NCI-H2107 treated with DMSO at 0.1 percent for 48 hours (cell line): ENCODE data around the gene AKT1.

Experiments used
- DNase-seq: peaks from one replicate; lab custom pipeline; 2025; ENCODE audit not compliant: unreplicated experiment; lab: John Stamatoyannopoulos, UW

Gene AKT1

DNA sequence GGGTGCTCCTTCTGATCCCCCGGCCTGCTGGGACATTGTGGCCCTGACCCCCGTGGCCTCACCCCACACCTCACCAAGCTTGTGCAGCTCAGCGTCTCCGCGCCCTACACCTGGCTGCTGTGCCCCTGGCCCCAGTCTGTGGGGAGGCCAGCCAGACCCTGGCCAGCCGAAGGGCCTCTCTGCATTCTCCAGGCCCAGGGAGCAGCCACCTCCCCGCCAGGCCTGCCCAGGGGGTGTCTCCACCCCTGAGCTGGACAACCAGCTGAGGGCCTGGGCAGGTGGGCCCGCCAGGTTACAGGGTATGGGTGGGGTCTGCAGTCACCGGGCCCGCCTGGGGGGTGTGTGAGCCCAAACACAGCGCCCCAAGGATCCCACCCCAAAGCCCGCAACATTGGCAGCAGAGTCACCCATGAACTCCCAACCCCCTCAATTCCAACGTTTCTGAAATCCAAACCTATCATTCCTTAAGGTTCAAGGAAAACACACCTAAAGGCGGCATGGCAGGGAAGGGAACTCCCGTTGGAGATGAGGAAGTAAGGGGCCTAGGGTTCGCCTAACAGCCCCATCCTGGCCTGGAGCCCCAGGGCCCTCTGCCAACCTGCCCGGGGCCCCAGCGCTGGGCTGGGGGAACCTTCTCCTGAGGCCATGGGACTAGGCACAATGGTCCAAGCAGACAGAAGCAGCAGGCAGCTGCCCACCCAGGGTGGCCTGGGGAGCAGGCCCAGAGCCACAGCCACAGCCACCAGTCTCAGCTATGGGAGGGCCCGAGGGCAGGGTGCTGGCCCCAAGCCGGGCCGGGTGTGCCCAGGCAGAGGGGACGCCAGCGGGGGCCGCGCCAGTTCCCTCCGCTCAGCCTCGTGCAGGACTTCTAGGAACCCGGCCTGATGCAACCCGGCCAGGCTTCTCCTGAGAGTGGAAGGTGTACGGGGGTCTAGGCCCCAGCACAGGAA is 8.5 kb downstream of the AKT1 start:
- no peak for DNase-seq

DNA sequence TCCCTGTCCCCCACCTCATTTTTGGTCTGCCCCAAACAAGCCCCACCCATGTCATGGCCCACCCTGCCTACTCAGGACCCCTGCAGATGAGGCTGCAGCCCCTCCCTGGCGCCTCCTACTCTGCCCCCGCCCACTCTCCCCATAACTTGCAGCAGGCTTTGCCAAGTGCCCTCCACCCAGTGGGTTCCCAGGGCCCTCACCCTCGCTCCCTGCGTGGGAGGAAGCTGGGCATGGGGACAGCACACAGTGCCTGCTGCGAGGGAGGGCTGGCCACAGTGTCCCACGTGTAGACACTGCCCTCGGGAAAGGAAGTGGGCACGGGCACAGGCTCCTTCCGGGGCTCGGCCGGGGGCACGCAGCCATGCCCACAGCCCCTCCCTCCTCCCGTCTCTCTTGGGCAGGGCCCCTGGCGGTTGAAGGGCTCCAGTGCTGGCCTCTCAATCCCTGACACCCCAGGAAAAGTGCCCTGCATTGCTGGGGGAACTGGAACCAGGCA is 9.4 kb downstream of the AKT1 start:
- no peak for DNase-seq

DNA sequence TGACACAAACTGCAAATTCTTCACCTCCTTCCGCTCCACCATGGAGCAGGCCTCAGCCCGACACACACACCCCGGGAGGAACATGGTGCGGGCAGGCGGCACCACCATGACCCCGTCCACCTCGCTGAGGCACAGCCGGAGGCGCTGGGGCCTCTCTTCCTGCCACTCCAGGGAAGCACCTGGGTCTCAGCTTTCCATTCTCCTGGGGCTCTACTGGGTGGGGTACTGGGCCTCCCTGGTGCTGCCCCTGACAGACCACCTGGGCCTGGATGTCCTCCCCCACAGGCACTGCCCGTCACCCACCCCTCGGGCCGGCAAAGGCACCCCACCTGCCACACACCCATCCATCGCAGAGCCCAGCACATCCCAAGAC is 9.9 kb downstream of the AKT1 start:
- no peak for DNase-seq

DNA sequence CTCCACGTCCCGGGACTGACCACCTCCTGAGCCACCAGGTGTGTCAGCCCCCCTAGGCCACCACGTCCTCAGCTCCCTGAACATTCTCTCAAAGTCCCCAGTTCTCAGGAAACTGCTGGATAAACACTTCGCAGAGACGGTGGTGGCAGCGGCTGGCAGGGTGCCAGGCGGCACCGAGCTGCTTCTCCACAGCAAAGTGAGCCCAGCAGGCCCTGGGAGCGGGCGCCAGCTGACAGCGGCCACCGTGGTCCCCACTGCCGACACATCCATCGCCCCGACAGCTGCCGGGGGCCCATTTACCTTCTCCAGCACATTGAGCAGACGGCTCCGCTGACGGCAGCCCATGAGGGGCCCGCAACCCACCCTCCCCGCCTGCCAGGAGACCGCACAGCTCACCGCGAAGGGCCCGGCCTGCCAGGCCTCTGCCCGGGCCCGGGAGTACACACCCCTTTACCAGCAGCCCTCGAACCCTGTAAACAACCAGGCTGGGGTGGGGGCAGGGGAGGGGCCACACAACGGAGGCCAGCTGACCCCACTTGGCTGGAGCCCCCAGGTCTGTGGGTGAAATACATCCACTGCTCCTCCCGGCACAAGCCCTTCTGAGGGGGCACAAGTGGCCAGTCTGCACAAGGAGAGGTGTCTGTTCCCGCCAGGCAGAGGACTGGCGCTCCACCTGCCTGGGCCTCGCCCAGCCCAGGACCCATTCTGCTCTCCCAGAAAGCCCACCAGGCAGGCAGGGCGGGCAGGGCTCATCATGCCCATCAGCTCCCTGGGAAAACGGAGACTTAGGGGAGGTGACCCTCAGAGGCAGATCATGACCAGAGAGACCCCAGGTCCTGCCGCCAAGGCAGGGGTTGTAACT is 10.5 kb downstream of the AKT1 start:
- DNase-seq: no peak

DNA sequence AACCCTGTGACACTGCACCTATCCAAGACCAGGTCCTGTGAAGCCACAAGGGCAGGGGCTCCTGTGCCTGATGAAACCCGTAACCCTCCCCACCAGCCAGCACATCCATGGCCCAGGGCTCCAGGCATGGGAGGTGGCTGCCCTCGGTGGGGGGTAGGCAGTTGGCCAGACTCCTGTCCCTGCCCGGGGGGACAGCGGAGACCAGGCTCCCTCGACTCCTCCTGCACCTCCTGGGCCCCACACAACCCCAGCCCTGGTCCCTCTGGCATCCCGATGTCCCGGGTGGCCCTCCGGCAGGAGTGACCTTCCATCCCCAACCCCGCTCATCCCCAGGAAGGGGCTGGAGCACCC is 11.4 kb downstream of the AKT1 start:
- DNase-seq: no peak

DNA sequence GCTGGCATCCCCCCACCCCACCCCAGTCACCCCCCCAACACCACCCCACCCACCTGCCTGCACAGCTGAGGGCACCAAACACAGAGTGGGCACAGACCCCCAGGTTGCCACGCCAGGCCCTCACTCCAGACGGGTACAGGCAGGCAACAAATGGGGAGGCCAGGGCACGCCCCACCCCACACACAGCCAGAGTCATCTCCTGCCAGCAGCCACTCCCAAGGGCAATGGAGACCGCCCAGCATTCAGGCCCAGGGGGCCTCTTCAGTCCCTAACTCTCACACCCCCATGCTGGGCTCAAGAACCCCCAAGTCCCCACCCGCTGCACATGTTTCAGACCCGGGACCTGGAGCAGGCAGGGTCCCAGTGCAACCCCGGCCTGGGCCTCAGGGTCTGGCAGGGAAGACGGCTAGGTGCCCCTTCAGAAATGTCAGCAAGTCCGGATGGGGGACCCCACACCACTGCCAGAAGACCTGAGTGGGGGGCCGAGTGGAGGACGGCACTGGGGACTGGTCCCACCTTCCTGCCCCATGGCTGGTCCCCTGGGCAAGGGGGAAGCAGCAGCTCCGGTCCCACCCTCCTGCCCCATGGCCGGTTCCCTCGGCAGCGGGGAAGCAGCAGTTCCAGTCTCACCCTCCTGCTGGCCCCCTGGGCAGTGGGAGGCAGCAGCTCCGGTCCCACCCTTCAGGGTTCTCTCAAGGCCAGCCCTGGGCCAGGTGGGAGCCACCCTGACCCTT is 11.9 kb downstream of the AKT1 start:
- DNase-seq: no peak

DNA sequence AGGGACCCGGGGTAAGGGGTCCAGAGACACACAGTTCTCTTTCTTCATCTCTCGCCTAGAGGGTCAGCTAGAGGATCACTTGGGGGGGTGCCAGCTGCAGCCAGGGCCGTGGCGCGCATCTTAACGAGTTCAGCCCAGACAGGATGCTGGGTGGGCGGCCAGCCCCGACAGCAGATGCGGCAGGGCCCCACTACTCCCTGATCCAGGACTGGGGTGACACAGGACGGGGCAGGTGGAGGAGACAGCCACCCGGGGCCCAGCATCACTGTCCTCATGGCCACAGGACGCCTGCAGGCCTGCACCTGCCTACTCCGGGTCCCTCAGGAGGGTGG is 12.8 kb downstream of the AKT1 start:
- no peak for DNase-seq

DNA sequence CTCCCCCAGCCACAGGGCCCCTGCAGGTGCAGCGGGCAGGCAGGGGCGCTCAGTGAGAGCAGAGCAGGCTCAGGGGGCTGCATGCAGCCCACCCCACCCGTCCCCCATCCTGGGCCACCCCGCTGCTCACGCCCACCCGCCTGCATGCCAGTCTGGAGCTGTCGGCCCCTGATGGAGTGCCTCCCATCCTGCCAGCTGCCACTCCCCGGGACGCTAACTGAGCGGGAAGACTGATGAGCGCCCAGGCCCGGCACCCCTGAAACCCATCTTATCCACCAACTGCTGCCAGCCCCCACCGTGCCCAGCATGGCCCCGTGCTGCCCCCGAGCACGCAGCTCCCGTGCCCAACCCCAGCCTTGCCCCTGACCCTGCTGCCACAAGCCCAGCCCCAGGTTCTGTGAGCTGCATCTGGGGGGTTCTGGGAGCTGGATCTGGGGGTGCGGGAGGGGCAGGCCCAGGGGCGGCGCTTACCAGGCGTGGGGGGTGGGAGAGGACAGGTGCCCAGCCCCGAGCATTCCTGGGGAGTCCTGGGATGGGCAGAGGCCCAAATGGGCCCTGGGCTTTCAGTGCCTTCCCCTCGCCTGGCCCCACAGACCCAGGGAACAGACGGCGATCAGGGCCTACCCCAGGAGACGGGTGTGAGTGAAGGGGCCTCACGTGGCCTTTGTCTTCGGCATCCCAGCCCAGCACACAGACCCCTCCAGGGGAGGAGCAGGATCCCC is 13.3 kb downstream of the AKT1 start:
- no peak for DNase-seq

DNA sequence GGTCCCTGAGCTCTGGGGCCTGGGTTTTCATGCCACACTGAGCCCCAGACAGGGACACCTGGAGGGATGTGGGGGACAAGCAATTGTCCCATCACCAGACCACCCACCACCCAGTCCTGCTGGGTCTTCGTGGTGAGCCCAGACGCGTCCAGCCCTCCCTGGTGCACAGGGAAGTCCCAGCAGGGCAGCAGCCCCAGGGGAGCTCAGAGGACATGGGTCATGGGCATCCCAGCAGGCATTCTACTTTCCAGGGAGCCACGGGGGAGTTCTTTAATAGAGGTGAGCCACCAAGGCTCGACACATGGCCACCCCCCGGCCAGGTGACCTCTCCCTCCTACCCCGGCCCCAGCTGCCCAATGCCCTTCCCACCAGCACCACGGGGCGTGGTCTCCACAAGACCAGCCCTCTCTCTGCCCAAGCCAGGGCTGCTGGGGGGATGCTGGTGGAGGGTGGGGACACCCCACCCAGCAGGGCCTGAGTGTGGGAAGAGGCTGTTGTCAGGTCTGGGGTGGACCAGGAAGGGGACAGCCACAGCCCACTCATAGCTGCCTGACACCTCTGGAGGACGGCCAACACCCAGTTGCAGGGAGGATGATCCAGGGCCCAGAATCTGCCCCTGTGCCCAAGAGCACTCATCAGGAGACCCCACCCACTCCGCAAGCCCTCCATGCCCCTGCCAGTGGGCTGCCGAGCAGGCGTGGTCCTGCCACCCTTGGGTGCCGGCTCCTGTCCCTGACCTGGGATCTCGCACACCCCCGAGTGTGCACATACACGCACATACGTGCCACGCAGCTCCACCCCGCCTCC is 14.1 kb downstream of the AKT1 start:
- no peak for DNase-seq

DNA sequence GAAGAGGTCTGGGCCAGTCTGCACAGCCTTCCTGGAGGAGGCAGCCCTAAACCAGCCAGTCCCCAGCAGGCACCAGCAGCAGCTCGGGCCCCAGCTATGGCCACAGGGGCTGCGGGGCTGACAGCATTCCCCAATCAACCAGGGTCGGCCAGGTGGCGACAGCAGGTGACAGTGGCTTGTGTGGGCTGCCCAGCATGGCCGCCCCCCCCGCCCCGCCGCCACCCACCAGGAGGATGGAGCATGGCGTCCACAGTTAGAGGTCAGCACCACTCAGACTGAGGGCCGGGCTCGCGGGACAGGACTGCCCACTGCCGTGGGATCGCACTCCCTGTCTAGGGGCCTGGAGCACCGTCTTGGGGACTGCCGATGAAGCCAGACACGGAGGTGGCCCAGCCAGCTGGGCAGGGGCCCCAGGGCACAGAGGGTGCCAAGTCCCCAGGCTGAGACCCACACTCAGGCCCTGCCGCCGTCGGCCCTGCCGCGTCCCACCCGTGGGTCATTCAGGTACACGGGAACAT is 15.0 kb downstream of the AKT1 start:
- no peak for DNase-seq

DNA sequence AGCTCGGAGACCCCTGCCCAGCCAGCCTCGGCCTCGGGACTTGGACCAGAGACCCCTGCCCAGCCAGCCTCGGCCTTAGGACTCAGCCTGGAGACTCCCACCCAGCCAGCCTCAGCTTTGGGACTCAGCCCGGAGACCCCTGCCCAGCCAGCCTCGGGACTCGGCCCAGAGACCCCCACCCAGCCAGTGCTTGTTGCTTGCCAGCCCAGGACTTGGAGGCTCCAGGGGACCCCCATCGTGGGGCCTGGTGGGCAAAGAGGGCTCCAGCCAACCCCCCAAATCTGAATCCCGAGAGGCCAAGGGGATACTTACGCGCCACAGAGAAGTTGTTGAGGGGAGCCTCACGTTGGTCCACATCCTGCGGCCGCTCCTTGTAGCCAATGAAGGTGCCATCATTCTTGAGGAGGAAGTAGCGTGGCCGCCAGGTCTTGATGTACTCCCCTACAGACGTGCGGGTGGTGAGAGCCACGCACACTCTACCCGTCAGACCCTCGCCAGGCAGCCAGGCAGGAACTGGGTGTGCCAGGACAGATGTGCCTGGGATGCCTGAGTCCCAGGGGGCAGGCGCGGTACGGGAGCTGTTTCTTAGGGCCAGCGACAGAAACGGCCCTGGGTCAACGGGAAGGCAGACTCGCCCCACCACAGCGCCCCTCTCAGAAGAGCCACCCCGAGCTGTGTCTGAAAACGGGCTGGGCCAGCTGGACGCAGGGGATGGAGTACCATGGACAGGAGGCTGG is 15.6 kb downstream of the AKT1 start:
- no peak for DNase-seq

DNA sequence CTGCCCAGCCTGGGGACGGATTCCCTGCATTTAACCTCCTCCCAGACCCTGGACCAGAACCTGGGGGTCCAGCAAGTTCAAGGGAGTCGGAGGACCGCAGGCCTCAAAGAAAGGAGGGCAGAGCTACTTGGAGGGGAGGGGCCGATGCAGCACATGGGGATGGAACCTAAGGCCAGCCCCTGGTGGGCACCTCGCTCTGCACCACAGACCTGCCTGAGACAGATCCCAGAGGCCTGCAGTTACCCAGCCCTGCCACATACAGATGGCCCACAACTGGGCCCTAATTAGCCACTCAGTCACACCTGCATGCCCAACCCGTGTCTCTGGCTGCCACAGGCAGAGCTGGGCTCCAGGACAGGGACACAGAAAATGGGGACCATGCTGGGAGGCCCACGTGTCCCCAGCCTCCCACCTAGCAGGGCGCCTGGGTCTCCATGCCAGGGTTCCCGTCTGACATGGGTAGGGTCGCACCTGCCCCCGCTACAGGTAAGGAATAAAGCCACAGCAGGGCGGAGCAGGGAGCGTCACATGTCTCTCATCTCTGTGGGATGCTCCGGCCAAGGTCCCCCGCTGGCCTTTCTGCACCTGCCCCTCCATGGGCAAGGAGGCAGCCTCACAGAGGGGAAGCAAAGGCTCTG is 16.7 kb downstream of the AKT1 start:
- no peak for DNase-seq

DNA sequence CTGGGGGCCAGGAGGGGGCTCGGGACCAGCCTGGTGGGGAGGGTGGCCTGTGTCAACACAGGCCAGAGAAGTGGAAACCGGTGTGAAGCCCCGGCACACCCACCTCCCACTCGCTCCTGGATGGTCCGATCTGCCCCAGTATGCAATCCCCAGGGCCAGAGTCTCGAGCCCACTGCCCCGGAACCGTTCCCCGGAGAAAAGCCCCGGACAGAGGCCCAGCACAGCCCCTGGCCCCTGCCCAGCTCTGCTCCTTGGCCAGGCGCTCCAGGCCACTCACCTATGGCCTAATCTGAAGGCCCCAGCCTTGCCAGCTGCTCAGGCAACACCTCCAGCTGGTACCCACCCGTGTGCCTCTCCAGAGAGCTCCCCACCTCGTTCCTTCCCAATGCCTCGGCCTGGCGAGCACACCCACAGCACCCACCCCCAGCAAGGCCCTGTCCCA is 17.7 kb downstream of the AKT1 start:
- DNase-seq: no peak

DNA sequence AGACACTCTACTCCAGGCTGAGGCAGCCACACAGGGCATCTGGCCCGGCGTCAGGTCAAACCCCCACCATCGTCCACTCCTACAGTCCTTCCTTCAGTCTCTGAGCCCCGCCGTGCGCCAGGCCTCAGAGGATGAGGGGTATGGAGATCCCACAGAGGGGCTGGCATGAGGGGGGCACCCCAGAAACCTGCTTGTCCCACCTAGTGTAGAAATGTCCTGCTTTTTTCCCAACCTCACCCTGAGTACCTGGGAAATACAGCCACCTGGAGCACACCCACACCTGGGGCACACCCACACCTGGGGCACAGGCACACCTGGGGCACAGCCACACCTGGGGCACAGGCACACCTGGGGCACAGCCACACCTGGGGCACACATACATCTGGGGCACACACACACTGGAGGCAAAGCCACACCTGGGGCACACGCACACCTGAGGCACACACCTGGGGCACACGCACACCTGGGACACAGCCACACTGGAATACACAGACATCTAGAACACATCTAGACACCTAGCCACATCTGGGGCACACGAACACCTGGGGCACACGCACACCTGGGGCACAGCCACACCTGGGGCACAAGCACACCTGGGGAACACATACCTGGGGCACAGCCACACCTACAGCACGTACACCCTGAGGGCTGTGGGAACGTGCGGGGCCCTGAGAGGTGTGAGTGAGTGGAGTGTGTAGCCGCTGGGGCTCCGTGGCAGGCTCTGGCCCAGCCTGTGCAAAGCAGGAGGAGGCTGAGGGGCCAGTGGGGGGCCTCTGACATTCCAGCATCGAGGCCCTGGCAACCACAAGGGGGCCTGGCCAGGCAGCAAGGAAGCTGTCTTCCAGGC is 18.4 kb downstream of the AKT1 start:
- DNase-seq: no peak

DNA sequence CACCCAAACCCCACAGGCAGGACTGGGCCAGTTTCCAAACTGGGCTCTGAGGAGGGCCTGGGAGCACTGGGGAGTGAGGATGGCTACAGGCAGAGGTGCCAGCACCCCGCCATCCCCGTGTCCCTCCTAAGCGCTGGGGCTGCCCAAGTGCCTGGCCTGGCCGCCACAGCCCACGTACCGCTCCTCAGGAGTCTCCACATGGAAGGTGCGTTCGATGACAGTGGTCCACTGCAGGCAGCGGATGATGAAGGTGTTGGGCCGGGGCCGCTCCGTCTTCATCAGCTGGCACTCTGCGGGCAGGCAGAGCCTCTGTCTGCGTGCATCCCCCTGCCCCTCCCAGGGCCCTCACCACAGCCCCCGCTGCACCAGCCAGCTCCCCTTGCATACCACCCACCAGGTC is 19.1 kb downstream of the AKT1 start:
- DNase-seq: no peak

DNA sequence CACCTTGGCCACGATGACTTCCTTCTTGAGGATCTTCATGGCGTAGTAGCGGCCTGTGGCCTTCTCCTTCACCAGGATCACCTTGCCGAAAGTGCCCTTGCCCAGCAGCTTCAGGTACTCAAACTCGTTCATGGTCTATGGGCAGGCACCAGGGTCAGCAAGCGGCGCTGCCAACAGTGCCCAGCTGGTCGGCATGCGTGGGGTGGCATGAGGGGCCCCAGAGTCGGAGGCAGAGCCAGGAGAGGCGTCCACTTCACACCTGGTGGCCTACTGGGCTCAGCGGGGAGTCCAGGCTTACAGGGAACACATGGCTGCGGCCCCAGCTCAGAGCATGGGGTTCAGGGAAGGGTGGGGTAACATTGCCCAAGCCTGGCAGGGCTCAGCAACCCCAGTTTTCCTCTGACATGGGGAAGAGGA is 20.5 kb downstream of the AKT1 start:
- DNase-seq: no peak

DNA sequence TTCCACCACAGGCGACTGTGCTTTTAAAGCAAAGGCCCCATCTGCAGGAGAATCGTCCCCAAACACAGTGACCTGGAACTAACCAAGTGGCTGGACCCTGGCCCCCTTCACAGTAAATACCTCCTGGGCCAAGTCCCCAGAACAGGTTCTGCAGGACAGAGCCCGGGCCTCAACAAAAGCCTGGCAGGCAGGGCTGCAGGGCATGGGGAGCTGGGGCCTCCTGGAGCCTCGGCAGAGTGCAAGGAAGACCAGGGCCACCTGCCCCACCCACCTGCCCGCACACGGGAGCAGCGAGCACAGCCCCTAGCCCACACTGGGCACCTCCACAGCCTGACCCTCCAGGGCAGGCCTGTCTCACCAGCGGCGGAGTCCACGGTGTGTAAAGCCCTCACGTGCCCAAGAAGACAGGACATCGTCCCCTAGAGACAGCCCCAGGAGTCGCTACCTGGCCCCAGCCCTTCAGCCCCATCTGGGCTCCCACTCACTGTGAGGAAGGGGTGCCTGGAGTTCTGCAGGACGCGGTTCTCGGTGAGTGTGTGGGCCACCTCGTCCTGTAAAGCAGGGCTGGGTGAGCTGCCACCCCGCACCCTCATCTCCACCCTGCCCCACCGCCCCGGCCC is 21.0 kb downstream of the AKT1 start:
- DNase-seq: no peak
